ENCODE data around the gene RHEBL1.

- TF ChIP-seq CTCF (IDR thresholded peaks at IDR 0.05) (no peak), EZH2 (IDR thresholded peaks at IDR 0.05) (no peak)
Measured at GRCh38 chr12:49049566-49050224, 20.1 kb downstream of the RHEBL1 start.
